ENCODE measurements around the gene EIF4B. TPM values are rescaled to one million over a fixed set of nuclear protein-coding genes. Genes with fewer than 3 reads are reported as not detected.

EIF4B gene
- total RNA-seq, 2 experiments from 2014 or later, result 698 to 781 TPM

DNA sequence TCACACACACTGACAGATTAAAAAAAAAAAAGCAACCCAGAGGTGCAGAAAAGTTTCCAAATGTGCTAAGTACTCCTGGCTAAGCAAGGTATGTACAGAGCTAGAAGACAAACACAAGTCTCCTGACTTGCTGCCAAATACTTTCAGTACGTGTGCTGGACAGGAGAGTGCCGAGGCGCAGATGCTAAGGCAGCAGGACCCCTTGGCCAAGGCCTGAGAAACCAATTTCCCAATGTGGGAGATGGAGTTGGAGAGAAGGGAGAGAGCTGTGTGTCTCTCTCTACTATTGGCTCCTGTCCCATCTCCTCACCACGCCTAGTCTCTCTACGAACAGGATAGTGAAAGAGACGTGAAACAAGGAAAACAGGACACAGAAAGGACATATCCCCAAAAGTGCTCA is 67.6 kb downstream of the EIF4B start:
- no peaks in the 10 kb centered on the region for H3K27me3 Mint-ChIP-seq
- no peaks in the 10 kb centered on the region for H3K9me3 Mint-ChIP-seq (ENCODE audit: low read depth)
- ChIA-PET CTCF (interaction anchor here (14.8 to 15.8 kb wide), 2 partner anchors 9 to 27 kb away, joined by 155 to 277 read pairs; partner anchors contain the start of genes IGFBP6 and SOAT2), POLR2A (no interaction called here)
- no peak overlapping the region for H3K4me3 Mint-ChIP-seq
- intact Hi-C loops (cut with DNase I, micrococcal nuclease), result no loop called here
- no peak overlapping the region for H3K27ac Mint-ChIP-seq
- peaks cover 16% of the 10 kb centered on the region for H3K4me1 Mint-ChIP-seq
- peaks cover 27% of the 10 kb centered on the region for H3K36me3 Mint-ChIP-seq (ENCODE audit: low read depth)
- ATAC-seq, result no peak
- no peak for DNase-seq

DNA sequence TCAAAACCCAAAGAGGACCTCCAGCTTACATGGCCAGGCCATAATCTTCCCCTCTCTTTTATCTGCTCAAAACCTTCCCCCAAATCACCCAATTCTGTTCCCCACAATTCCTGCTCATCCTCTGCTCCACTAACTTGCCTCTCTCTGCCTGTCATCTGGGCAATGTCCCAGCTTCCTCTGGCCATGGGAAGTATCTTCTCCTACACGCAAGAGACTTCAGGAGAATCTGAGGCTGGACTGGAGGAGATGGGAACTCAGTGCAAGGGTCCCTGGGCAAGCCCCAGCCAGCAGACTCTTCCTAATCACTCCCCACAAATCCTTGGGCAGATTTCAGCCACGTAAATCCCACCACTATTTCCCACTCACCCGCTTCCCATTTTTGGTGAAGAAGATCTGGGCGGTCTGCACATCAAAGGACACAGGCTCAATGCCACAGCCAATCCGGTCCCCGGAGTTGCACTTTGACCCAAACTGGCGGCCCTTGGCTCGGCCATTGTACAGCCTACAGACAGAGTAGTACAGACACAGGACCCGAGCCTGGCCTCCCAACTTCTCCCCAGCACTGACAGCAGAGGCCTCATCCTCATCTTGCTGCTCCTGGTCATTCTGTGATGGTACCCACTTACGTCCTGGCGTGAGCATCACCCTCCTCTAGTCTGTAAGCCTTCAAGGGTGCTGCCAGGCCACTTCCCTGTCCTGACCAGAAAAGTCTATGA is 68.2 kb downstream of the EIF4B start:
- Mint-ChIP-seq H3K27me3 (no peaks in the 10 kb centered on the region), H3K27ac (no peak overlapping the region), H3K36me3 (ENCODE audit: low read depth) (peaks cover 27% of the 10 kb centered on the region), H3K4me1 (peaks cover 16% of the 10 kb centered on the region), H3K9me3 (ENCODE audit: low read depth) (no peaks in the 10 kb centered on the region), H3K4me3 (no peak overlapping the region)
- ChIA-PET CTCF (interaction anchor here (14.8 to 15.8 kb wide), 2 partner anchors 9 to 26 kb away, joined by 155 to 277 read pairs; partner anchors contain the start of genes IGFBP6 and SOAT2), POLR2A (no interaction called here)
- intact Hi-C loops (cut with DNase I, micrococcal nuclease), result no loop called here
- DNase-seq, result no peak
- no peak for ATAC-seq

GRCh38 chr12:53074999-53075370 is 68.7 kb downstream of the EIF4B start:
- Mint-ChIP-seq H3K4me1 (peaks cover 20% of the 10 kb centered on the region), H3K4me3 (no peak overlapping the region), H3K36me3 (ENCODE audit: low read depth) (peaks cover 23% of the 10 kb centered on the region), H3K9me3 (ENCODE audit: low read depth) (no peaks in the 10 kb centered on the region), H3K27me3 (no peaks in the 10 kb centered on the region), H3K27ac (no peak overlapping the region)
- ATAC-seq, result no peak
- intact Hi-C loops (cut with DNase I, micrococcal nuclease), result no loop called here
- CTCF ChIA-PET, result interaction anchor here (0.9 to 14.8 kb wide), 3 partner anchors 10 to 28 kb away, joined by 4 to 155 read pairs (median 46); partner anchors contain the start of gene IGFBP6
- no peak for DNase-seq
- POLR2A ChIA-PET, result no interaction called here

DNA sequence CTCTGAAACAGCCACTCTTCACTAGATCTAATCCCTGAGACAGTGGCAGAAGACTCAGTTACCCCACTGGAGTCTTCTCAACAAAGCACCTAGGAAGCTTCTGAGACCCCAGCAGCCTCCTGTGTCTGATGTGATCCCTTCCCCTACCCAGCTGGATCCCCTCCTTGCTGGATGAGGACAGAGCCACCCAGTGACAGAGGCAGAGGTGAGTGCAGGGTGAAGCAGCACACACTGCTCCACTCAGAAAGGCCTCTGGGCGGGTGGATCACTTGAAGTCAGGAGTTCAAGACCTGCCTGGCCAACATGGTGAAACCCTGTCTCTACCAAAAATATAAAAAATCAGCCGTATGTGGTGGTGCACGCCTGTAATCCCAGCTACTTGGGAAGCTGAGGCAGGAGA is 70.2 kb downstream of the EIF4B start:
- H3K27ac Mint-ChIP-seq, result no peak overlapping the region
- H3K36me3 Mint-ChIP-seq (ENCODE audit: low read depth), result peaks cover 23% of the 10 kb centered on the region
- H3K4me1 Mint-ChIP-seq, result peaks cover 27% of the 10 kb centered on the region
- H3K27me3 Mint-ChIP-seq, result no peaks in the 10 kb centered on the region
- CTCF ChIA-PET, result interaction anchor here (0.7 to 14.8 kb wide), 6 partner anchors 9 to 245 kb away, joined by 3 to 155 read pairs (median 19); partner anchors contain the start of genes AAAS, IGFBP6 and SOAT2
- no peak overlapping the region for H3K4me3 Mint-ChIP-seq
- DNase-seq, result no peak
- ATAC-seq, result no peak
- POLR2A ChIA-PET, result no interaction called here
- intact Hi-C loops (cut with DNase I, micrococcal nuclease), result no loop called here
- H3K9me3 Mint-ChIP-seq (ENCODE audit: low read depth), result no peaks in the 10 kb centered on the region

GRCh38 chr12:53077030-53077429 is 70.8 kb downstream of the EIF4B start:
- H3K9me3 Mint-ChIP-seq (ENCODE audit: low read depth), result no peaks in the 10 kb centered on the region
- H3K36me3 Mint-ChIP-seq (ENCODE audit: low read depth), result peaks cover 23% of the 10 kb centered on the region
- H3K4me3 Mint-ChIP-seq, result peak overlapping the region; percentile 80
- ChIA-PET POLR2A (interaction anchor here (0.6 kb wide), 2 partner anchors 245 to 1054 kb away, joined by 3 to 7 read pairs; no protein-coding TSS in a partner anchor), CTCF (interaction anchor here (0.8 to 14.8 kb wide), 5 partner anchors 12 to 244 kb away, joined by 4 to 155 read pairs (median 33); partner anchors contain the start of genes AAAS, IGFBP6 and SOAT2)
- H3K4me1 Mint-ChIP-seq, result peaks cover 27% of the 10 kb centered on the region
- no peak for ATAC-seq
- intact Hi-C loops (cut with DNase I, micrococcal nuclease), result no loop called here
- DNase-seq, result no peak
- no peaks in the 10 kb centered on the region for H3K27me3 Mint-ChIP-seq
- no peak overlapping the region for H3K27ac Mint-ChIP-seq

- peaks cover 19% of the 10 kb centered on the region for H3K36me3 Mint-ChIP-seq (ENCODE audit: low read depth)
- H3K27ac Mint-ChIP-seq, result peak overlapping the region; percentile 74
- DNase-seq, result peak; percentile 71
- intact Hi-C loops (cut with DNase I, micrococcal nuclease), result loop anchor here (1.0 to 2.0 kb wide), 9 partner anchors 20 to 243 kb away; partner anchors contain the start of genes CSAD (in 2 of the 2), EIF4B (in 2 of the 2), ZNF740 (in 2 of the 2) and AAAS (in 1 of the 2)
- peak overlapping the region; percentile 80 for H3K4me3 Mint-ChIP-seq
- no peaks in the 10 kb centered on the region for H3K9me3 Mint-ChIP-seq (ENCODE audit: low read depth)
- peaks cover 35% of the 10 kb centered on the region for H3K4me1 Mint-ChIP-seq
- peak; percentile 20 for ATAC-seq
- POLR2A ChIA-PET, result interaction anchor here (0.6 to 3.5 kb wide), 8 partner anchors 12 to 422 kb away, joined by 3 to 13 read pairs (median 6); partner anchors contain the start of genes EIF4B, IGFBP6, PFDN5 and SOAT2
- no peaks in the 10 kb centered on the region for H3K27me3 Mint-ChIP-seq
- CTCF ChIA-PET, result interaction anchor here (0.6 to 14.8 kb wide), 15 partner anchors 14 to 431 kb away, joined by 3 to 155 read pairs (median 4); partner anchors contain the start of genes EIF4B, ESPL1, IGFBP6 and SOAT2
Measured at GRCh38 chr12:53078425-53079225, 72.4 kb downstream of the EIF4B start.

- POLR2A ChIA-PET, result interaction anchor here (0.5 to 3.5 kb wide), 11 partner anchors 13 to 421 kb away, joined by 3 to 13 read pairs (median 5); partner anchors contain the start of genes EIF4B, IGFBP6, PFDN5 and SOAT2
- Mint-ChIP-seq H3K4me3 (peak within 1 kb of the TSS; percentile 80), H3K4me1 (peaks cover 33% of the 10 kb centered on the region), H3K27me3 (no peaks in the 10 kb centered on the region), H3K27ac (peak within 1 kb of the TSS; percentile 74), H3K36me3 (ENCODE audit: low read depth) (peaks cover 12% of the 10 kb centered on the region), H3K9me3 (ENCODE audit: low read depth) (no peaks in the 10 kb centered on the region)
- DNase-seq, result peak; percentile 98
- ATAC-seq, result peak; percentile 98
- intact Hi-C loops (cut with DNase I, micrococcal nuclease), result loop anchor here (1.0 to 2.0 kb wide), 9 partner anchors 19 to 242 kb away; partner anchors contain the start of genes CSAD (in 2 of the 2), EIF4B (in 2 of the 2), ZNF740 (in 2 of the 2) and AAAS (in 1 of the 2)
- CTCF ChIA-PET, result interaction anchor here (0.6 to 14.8 kb wide), 17 partner anchors 14 to 430 kb away, joined by 3 to 155 read pairs (median 4); partner anchors contain the start of genes EIF4B, ESPL1, IGFBP6 and SOAT2
Measured at GRCh38 chr12:53079226-53080117, 73.2 kb downstream of the EIF4B start, which contains the start of gene SPRYD3. Gene SPRYD3 (minus strand): TSS chr12:53079390. CDS start chr12:53079333, 57 bp downstream.

GRCh38 chr12:53082637-53083175 is 76.5 kb downstream of the EIF4B start:
- POLR2A ChIA-PET, result no interaction called here
- peak; percentile 10 for ATAC-seq
- CTCF ChIA-PET, result interaction anchor here (0.8 to 14.8 kb wide), 2 partner anchors 15 to 18 kb away, joined by 3 to 155 read pairs; partner anchors contain the start of gene IGFBP6

GRCh38 chr12:53086361-53086760 is 80.1 kb downstream of the EIF4B start:
- ChIA-PET POLR2A (no interaction called here), CTCF (interaction anchor here (0.6 to 14.8 kb wide), 7 partner anchors 9 to 48 kb away, joined by 3 to 155 read pairs (median 4); partner anchors contain the start of gene SOAT2)
- Mint-ChIP-seq H3K36me3 (ENCODE audit: low read depth) (no peaks in the 10 kb centered on the region), H3K4me1 (peaks cover 8% of the 10 kb centered on the region), H3K27ac (no peak overlapping the region), H3K27me3 (no peaks in the 10 kb centered on the region), H3K4me3 (no peak overlapping the region), H3K9me3 (ENCODE audit: low read depth) (no peaks in the 10 kb centered on the region)
- intact Hi-C loops (cut with DNase I, micrococcal nuclease), result no loop called here
- ATAC-seq (no peak), DNase-seq (no peak)

More at GRCh38 chr12:53082637-53083175, 76.5 kb downstream of the EIF4B start:
- no peaks in the 10 kb centered on the region for H3K36me3 Mint-ChIP-seq (ENCODE audit: low read depth)
- H3K27ac Mint-ChIP-seq, result no peak overlapping the region
- H3K9me3 Mint-ChIP-seq (ENCODE audit: low read depth), result no peaks in the 10 kb centered on the region
- no peaks in the 10 kb centered on the region for H3K27me3 Mint-ChIP-seq
- no peak for DNase-seq
- H3K4me3 Mint-ChIP-seq, result no peak overlapping the region
- intact Hi-C loops (cut with DNase I, micrococcal nuclease), result no loop called here
- H3K4me1 Mint-ChIP-seq, result peaks cover 23% of the 10 kb centered on the region

- H3K27me3 Mint-ChIP-seq, result peaks cover 2% of the 10 kb centered on the region
- ChIA-PET POLR2A (interaction anchor here (0.8 kb wide), 1 partner anchor 28 kb away, joined by 4 read pairs; no protein-coding TSS in a partner anchor), CTCF (interaction anchor here (1.0 to 1.3 kb wide), 2 partner anchors 13 to 24 kb away, joined by 4 to 8 read pairs; partner anchors contain the start of gene SOAT2)
- ATAC-seq (no peak), DNase-seq (no peak)
- no peaks in the 10 kb centered on the region for H3K36me3 Mint-ChIP-seq (ENCODE audit: low read depth)
- H3K4me3 Mint-ChIP-seq, result no peak overlapping the region
- intact Hi-C loops (cut with DNase I, micrococcal nuclease), result no loop called here
- H3K4me1 Mint-ChIP-seq, result no peaks in the 10 kb centered on the region
- H3K9me3 Mint-ChIP-seq (ENCODE audit: low read depth), result no peaks in the 10 kb centered on the region
- no peak overlapping the region for H3K27ac Mint-ChIP-seq
Measured at GRCh38 chr12:53090105-53090504, 83.8 kb downstream of the EIF4B start.

Measured in activated CD4-positive, alpha-beta T cell treated with anti-CD3 and anti-CD28 coated beads for 36 hours (primary cell).